H1 (cell line): ENCODE results near the gene MS4A6A. TPM values are rescaled to one million over a fixed set of nuclear protein-coding genes. Genes with fewer than 3 reads are reported as not detected.

Source experiments
- CTCF ChIA-PET: fragments of 300-600 bp; sonication (Branson Sonifier 250); formaldehyde crosslinking; loops from one replicate; lab custom pipeline; 2021; ENCODE audit not compliant: partially characterized antibody; lab: Charles Lee
- POLR2A ChIA-PET: fragments of 300-600 bp; sonication (Branson Sonifier 250); formaldehyde crosslinking; loops from one replicate; lab custom pipeline; 2021; ENCODE audit warnings: inconsistent platforms; ENCODE audit not compliant: partially characterized antibody; lab: Charles Lee
- DNase-seq, 2 experiments: peaks; one replicate each; pipeline versions ENCODE4 v3.0.0 to v3.0.0-alpha.2; 2010 to 2022; ENCODE audit warnings: low spot score in 2 of 2, low read depth in 1 of 2, mixed read lengths in 1 of 2
- FAIRE-seq: peaks from 2 replicates; lab custom pipeline; 2011; peaks lifted over from hg19 to GRCh38; lab: Jason Lieb, UNC
- H2AFZ ChIP-seq: 2 replicates; pipeline ENCODE4 v1.8.1; 2012; ENCODE audit warnings: low read length, inconsistent platforms
- H2AK5ac ChIP-seq: 2 replicates; pipeline ENCODE4 v1.6.1; 2013; ENCODE audit warnings: low read depth, low read length
- H2BK120ac ChIP-seq: replicated peaks from 2 replicates; pipeline ENCODE3; 2013; ENCODE audit warnings: low read depth, low read length, inconsistent platforms
- H2BK12ac ChIP-seq: 2 replicates; pipeline ENCODE4 v1.6.1; 2013; ENCODE audit warnings: low read depth, low read length
- H2BK15ac ChIP-seq: 2 replicates; pipeline ENCODE4 v1.6.1; 2013; ENCODE audit warnings: low read length
- H2BK20ac ChIP-seq: 2 replicates; pipeline ENCODE4 v1.6.1; 2013; ENCODE audit warnings: low read length
- H2BK5ac ChIP-seq: 2 replicates; pipeline ENCODE4 v1.6.1; 2013; ENCODE audit warnings: low read depth, low read length
- H3K14ac ChIP-seq: 2 replicates; pipeline ENCODE4 v1.6.1; 2013; ENCODE audit warnings: inconsistent platforms; ENCODE audit not compliant: insufficient read length
- H3K18ac ChIP-seq: 2 replicates; pipeline ENCODE4 v1.6.1; 2013; ENCODE audit warnings: low read length; ENCODE audit errors: extremely low read depth
- H3K23ac ChIP-seq: 2 replicates; pipeline ENCODE4 v1.6.1; 2013; ENCODE audit warnings: inconsistent platforms; ENCODE audit not compliant: insufficient read length
- H3K23me2 ChIP-seq: 2 replicates; pipeline ENCODE4 v1.6.1; 2013; ENCODE audit warnings: low read depth, low read length
- H3K27ac ChIP-seq: 2 replicates; pipeline ENCODE4 v1.6.1; 2011; ENCODE audit warnings: low read depth, low read length, inconsistent platforms
- H3K27me3 ChIP-seq, 4 experiments: replicated peaks in 1 of 4; 1 replicate in 1 of 4; 2 replicates in 3 of 4; pipeline versions ENCODE4 v1.6.1 to v1.8.1; 2011 to 2013; ENCODE audit warnings: low read length in 3 of 4, mild to moderate bottlenecking in 3 of 4, inconsistent platforms in 2 of 4, mixed read lengths in 2 of 4, moderate library complexity in 1 of 4; ENCODE audit not compliant: control insufficient read depth in 3 of 4, insufficient read depth in 3 of 4; ENCODE audit errors: extremely low read depth in 1 of 4
- H3K36me3 ChIP-seq, 4 experiments: 2 replicates each; pipeline versions ENCODE4 v1.6.1 to v1.8.1; 2011 to 2013; ENCODE audit warnings: mild to moderate bottlenecking in 4 of 4, low read length in 3 of 4, moderate library complexity in 2 of 4, control low read depth in 1 of 4, inconsistent platforms in 1 of 4; ENCODE audit not compliant: insufficient read depth in 4 of 4, control insufficient read depth in 2 of 4
- H3K4ac ChIP-seq: replicated peaks from 2 replicates; pipeline ENCODE3; 2013; ENCODE audit warnings: low read length, low read depth, mixed read lengths, inconsistent platforms; ENCODE audit not compliant: insufficient read length
- H3K4me1 ChIP-seq, 4 experiments: replicated peaks in 1 of 4; 1 replicate in 1 of 4; 2 replicates in 3 of 4; pipeline versions ENCODE4 v1.6.1 to v1.8.1; 2011 to 2013; ENCODE audit warnings: low read length in 3 of 4, inconsistent platforms in 2 of 4, mixed read lengths in 1 of 4; ENCODE audit not compliant: insufficient read depth in 4 of 4, control insufficient read depth in 3 of 4
- H3K4me2 ChIP-seq, 2 experiments: 2 replicates each; pipeline versions ENCODE4 v1.6.1 to v1.8.1; 2011 to 2013; ENCODE audit warnings: low read depth in 2 of 2, low read length in 2 of 2, control low read depth in 1 of 2, inconsistent platforms in 1 of 2, mild to moderate bottlenecking in 1 of 2; ENCODE audit not compliant: insufficient read depth in 1 of 2
- H3K4me3 ChIP-seq, 4 experiments: fragments of 200-600, 300-600 bp in 1 of 4; sonication (generic), shearing (Covaris generic), sonication (Bioruptor Twin) in 1 of 4; 2 replicates each; pipeline versions ENCODE4 v1.5.1 to v1.8.1; 2011 to 2016; ENCODE audit warnings: low read length in 4 of 4, low read depth in 3 of 4, control low read depth in 2 of 4, inconsistent platforms in 2 of 4, mild to moderate bottlenecking in 2 of 4, mixed read lengths in 1 of 4, moderate library complexity in 1 of 4; ENCODE audit not compliant: insufficient read depth in 2 of 4; ENCODE audit errors: extremely low read depth in 1 of 4
- H3K56ac ChIP-seq: replicated peaks from 2 replicates; pipeline ENCODE3; 2013; ENCODE audit warnings: low read depth, mild to moderate bottlenecking, mixed read lengths, low read length, inconsistent platforms; ENCODE audit not compliant: insufficient read length
- H3K79me1 ChIP-seq: 2 replicates; pipeline ENCODE4 v1.6.1; 2013; ENCODE audit warnings: low read depth, low read length, control low read depth
- H3K79me2 ChIP-seq, 2 experiments: 2 replicates each; pipeline versions ENCODE4 v1.6.1 to v1.8.1; 2012 to 2013; ENCODE audit warnings: low read length in 2 of 2, mild to moderate bottlenecking in 2 of 2, inconsistent platforms in 1 of 2; ENCODE audit not compliant: insufficient read depth in 2 of 2, control insufficient read depth in 1 of 2
- H3K9ac ChIP-seq, 4 experiments: replicated peaks in 1 of 4; 1 replicate in 1 of 4; 2 replicates in 3 of 4; pipeline versions ENCODE4 v1.6.1 to v1.8.1; 2011 to 2013; ENCODE audit warnings: low read depth in 3 of 4, low read length in 3 of 4, control low read depth in 2 of 4, mild to moderate bottlenecking in 2 of 4, moderate library complexity in 2 of 4, inconsistent platforms in 1 of 4; ENCODE audit errors: extremely low read depth in 1 of 4
- H3K9me3 ChIP-seq, 2 experiments: 2 replicates each; pipeline versions ENCODE4 v1.6.1 to v1.8.1; 2012 to 2013; ENCODE audit warnings: mild to moderate bottlenecking in 2 of 2, moderate library complexity in 2 of 2, control low read depth in 1 of 2, inconsistent platforms in 1 of 2, low read depth in 1 of 2, low read length in 1 of 2, mixed read lengths in 1 of 2; ENCODE audit not compliant: insufficient read depth in 2 of 2
- H4K20me1 ChIP-seq, 2 experiments: replicated peaks in 1 of 2; 2 replicates each; pipeline versions ENCODE3 to v1.8.1; 2011 to 2013; ENCODE audit warnings: inconsistent platforms in 2 of 2, low read length in 2 of 2, mild to moderate bottlenecking in 1 of 2; ENCODE audit not compliant: insufficient read depth in 2 of 2, control insufficient read depth in 1 of 2
- H4K5ac ChIP-seq: 2 replicates; pipeline ENCODE4 v1.6.1; 2013; ENCODE audit warnings: low read length, low read depth, mixed read lengths, inconsistent platforms; ENCODE audit not compliant: insufficient read length
- H4K8ac ChIP-seq: 2 replicates; pipeline ENCODE4 v1.8.0; 2013; ENCODE audit warnings: mild to moderate bottlenecking, moderate library complexity, low read length, inconsistent platforms; ENCODE audit not compliant: insufficient read depth; ENCODE audit errors: extremely low read depth
- H4K91ac ChIP-seq: replicated peaks from 2 replicates; pipeline ENCODE3; 2013; ENCODE audit warnings: low read length, mixed read lengths, inconsistent platforms; ENCODE audit not compliant: insufficient read length
- HDAC2 ChIP-seq, 2 experiments: fragments of 300-600 bp in 1 of 2; sonication (generic) in 1 of 2; IDR thresholded peaks; 2 replicates each; pipeline ENCODE4 v1.6.1; 2011 to 2012; ENCODE audit warnings: low read depth in 2 of 2, low read length in 2 of 2, mild to moderate bottlenecking in 2 of 2, moderate library complexity in 2 of 2, borderline replicate concordance in 1 of 2, inconsistent platforms in 1 of 2
- NRF1 ChIP-seq: IDR thresholded peaks from 2 replicates; pipeline ENCODE4 v1.6.1; 2011; ENCODE audit warnings: mild to moderate bottlenecking, low read depth, low read length, improper control_type of control experiment
- WGBS, 2 experiments: shearing (Covaris generic) in 1 of 2; methylation state at CpG; one replicate each; pipeline versions ENCODE4 v1.1.6 to v1.1.7; 2013 to 2015; ENCODE audit warnings: low lambda C conversion rate in 2 of 2, mixed read lengths in 2 of 2, inconsistent platforms in 1 of 2, low coverage in 1 of 2, missing lambda C conversion rate in 1 of 2; ENCODE audit not compliant: insufficient replicate concordance in 2 of 2, insufficient coverage in 1 of 2, insufficient read length in 1 of 2; ENCODE audit errors: extremely low coverage in 1 of 2, missing lambda C conversion rate in 1 of 2; 5-methylcytosine and 5-hydroxymethylcytosine counted together
- polyA plus RNA-seq, 7 experiments: library from polyadenylated mRNA; depleted of rRNA in 3 of 7; stranded (reverse) in 5 of 7; unstranded in 2 of 7; fragments of >200 nt in 5 of 7; fragments of 200-250 nt in 2 of 7; gene quantifications; 1 replicate in 5 of 7; 2 replicates in 1 of 7; 4 replicates in 1 of 7; pipeline versions ENCODE4 v1.2.1 to v1.2.3, GENCODE V29; 2011 to 2013; ENCODE audit warnings: missing spikeins in 2 of 7, mixed read lengths in 2 of 7
- total RNA-seq: library from RNA; stranded (reverse); fragmentation: NEBNext Ultra II Directional; extraction: Animal tissue kit (Norgen Biotek cat#: 25700); gene quantifications from 2 replicates; pipeline ENCODE4 v1.2.1, GENCODE V29; 2021

Gene MS4A6A
- total and polyA plus RNA-seq, 2 of the 8 experiments (the other 6 are each of a cell fraction or from before 2014, with no cell fraction given): not detected

- Histone ChIP-seq H2AK5ac (no peak overlapping the region), H2BK120ac (no peak overlapping the region), H3K4me3 (no peak overlapping the region), H3K4me1 (no peaks in the 10 kb centered on the region), H3K79me1 (no peaks in the 10 kb centered on the region), H3K9me3 (peaks cover 21 to 24% of the 10 kb centered on the region in 2 experiments), H4K20me1 (no peaks in the 10 kb centered on the region), H2BK5ac (no peak overlapping the region), H3K4me2 (no peak overlapping the region), H4K8ac (no peak overlapping the region), H3K27me3 (no peaks in the 10 kb centered on the region), H2BK12ac (no peak overlapping the region), H3K36me3 (no peaks in the 10 kb centered on the region), H2BK15ac (no peak overlapping the region), H3K18ac (no peak overlapping the region), H4K91ac (no peak overlapping the region), H3K4ac (no peak overlapping the region), H2AFZ (no peak overlapping the region), H3K23ac (no peak overlapping the region), H2BK20ac (no peak overlapping the region), H3K23me2 (no peaks in the 10 kb centered on the region), H3K79me2 (no peaks in the 10 kb centered on the region), H4K5ac (no peak overlapping the region), H3K9ac (no peak overlapping the region), H3K14ac (no peak overlapping the region), H3K27ac (no peak overlapping the region), H3K56ac (no peak overlapping the region)
- no peak for DNase-seq
- ChIA-PET POLR2A (no interaction called here), CTCF (no interaction called here)
- TF ChIP-seq HDAC2 (IDR thresholded peaks at IDR 0.05; ENCODE audit: borderline replicate concordance in 1 of 2, low read depth in 2 of 2, low read length in 2 of 2): no peak
- TF ChIP-seq NRF1: no peak
- WGBS, 2 experiments: 88% methylated on average over 2 of the region's 2 CpGs; no CpG with 5 or more reads in 1 of the 2 experiments
- no peak for FAIRE-seq
These were observed 17.3 kb downstream of the MS4A6A start for GRCh38 chr11:60165538-60165937.
